Activated naive CD4-positive, alpha-beta T cell treated with anti-CD3 and anti-CD28 coated beads, Interleukin-2, amount 10 ng/mL, durations not matched to agents 7 days and 5 days (primary cell): ENCODE results near the gene LRRC73.
"Not testable (repeated sequence)": the region's sequence is repeated elsewhere in the genome, so short reads cannot be mapped to it uniquely, and the experiment has no call there.

Experiments
- CTCF ChIA-PET: fragments of 350-600 bp; sonication (Branson Sonifier 250); formaldehyde crosslinking; loops from one replicate; lab custom pipeline; 2021; ENCODE audit warnings: antibody characterized with exemption; lab: Charles Lee
- DNase-seq: peaks from one replicate; pipeline ENCODE4 v3.0.0-alpha.2; 2020
- H3K27ac Mint-ChIP-seq: one replicate; pipeline ENCODE4 v1.8.0; 2021; ENCODE audit warnings: mild to moderate bottlenecking, moderate library complexity, mixed read lengths
- H3K27me3 Mint-ChIP-seq: one replicate; pipeline ENCODE4 v1.8.0; 2021; ENCODE audit warnings: mild to moderate bottlenecking, mixed read lengths
- H3K36me3 Mint-ChIP-seq: one replicate; pipeline ENCODE4 v1.8.0; 2021; ENCODE audit warnings: mixed read lengths
- H3K4me1 Mint-ChIP-seq: one replicate; pipeline ENCODE4 v1.8.0; 2021; ENCODE audit warnings: mixed read lengths
- H3K4me3 Mint-ChIP-seq: one replicate; pipeline ENCODE4 v1.8.0; 2021; ENCODE audit warnings: mild to moderate bottlenecking, moderate library complexity, mixed read lengths
- H3K9me3 Mint-ChIP-seq: one replicate; pipeline ENCODE4 v1.8.0; 2021; ENCODE audit warnings: mixed read lengths

Gene LRRC73, protein sequence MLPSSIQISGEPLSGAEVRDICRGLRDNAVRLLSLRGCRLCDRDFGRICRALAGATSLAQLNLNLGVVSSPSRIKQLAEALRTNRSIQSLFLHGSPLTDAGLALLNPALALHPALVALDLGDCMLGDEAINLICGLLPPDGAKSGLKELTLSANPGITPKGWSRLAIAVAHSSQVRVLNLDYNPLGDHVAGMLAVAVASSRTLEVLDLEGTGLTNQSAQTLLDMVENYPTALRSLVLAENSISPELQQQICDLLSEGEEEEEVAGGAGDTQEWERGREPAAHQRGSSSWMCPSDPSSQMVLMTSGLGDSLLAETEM

DNA sequence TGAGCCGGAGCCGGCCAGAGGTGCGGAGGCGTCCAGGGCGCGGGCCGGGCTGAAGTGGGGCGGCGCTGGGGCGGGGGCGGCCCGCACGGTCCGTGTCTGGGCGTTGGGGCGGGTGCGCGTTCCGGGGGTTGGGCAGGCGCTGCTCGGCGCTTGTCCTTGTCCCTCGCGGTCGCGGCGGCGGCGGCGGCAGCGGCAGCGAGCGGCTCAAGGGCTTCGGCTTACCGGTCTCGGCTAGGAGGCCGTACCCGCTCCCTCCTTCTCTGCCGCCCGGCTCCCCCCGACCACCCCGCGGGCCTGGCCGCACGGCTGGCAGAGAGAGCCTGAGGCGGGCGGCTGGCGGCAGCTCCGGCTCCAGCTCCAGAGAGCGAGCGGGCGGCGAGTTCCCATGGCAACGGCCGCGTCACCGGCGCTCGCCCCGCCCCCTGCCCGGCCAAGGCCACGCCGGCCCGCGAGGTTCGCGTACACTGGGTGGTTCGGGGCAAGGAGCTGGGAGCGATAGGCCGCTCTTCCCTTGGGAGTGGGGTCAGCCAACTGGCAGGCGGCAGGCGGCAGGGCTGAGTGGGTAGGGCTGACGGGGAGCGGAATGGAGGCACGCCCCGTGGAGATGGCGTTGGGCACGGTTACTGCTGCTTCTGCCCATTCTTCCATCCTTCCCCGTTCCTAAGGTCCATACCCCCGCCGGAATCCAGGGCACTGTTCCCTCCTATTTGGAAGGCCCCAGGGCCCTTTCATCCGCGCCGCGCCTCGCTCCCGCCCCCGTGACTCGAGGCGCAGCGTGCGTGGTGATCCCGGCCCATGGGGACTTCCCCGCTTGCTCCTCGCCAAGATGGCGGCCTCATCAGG lies at the start of gene LRRC73:
LRRC73 (minus strand) TSS at position 363 of the 843 bp plus-strand sequence. CDS start 561 bp downstream, outside the sequence.
- Mint-ChIP-seq H3K9me3 (no peaks in the 10 kb centered on the region), H3K4me3 (peak within 1 kb of the TSS; percentile 73), H3K27me3 (peaks cover 34% of the 10 kb centered on the region), H3K4me1 (peaks cover 28% of the 10 kb centered on the region), H3K27ac (peak within 1 kb of the TSS; percentile 3), H3K36me3 (peaks cover 34% of the 10 kb centered on the region)
- peak; percentile 84 for DNase-seq
- CTCF ChIA-PET: interaction anchor here (0.6 to 0.9 kb wide), 3 partner anchors 182 to 248 kb away, joined by 3 read pairs; no protein-coding TSS in a partner anchor

DNA sequence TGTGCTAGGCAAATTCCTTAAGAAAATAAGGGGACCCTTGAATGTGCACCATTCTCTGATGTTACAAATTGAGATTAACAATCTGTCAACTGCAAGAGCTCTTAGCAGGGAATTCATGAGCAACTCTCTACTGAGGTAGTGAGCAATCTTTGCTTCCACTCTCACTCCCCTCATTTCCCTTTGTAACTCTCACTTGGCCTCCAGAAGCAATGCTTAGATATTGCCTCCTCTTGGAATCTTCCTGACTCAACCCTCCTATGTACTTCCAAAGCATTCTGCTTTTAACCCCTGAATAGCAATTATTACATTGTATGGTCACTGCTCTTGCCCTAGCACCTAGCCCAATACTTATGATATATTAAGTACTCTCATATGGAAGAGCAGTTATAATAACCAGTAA lies 49.2 kb upstream of the LRRC73 start:
- H3K36me3 Mint-ChIP-seq: peaks cover 57% of the 10 kb centered on the region
- CTCF ChIA-PET: no interaction called here
- no peak overlapping the region for H3K27ac Mint-ChIP-seq

DNA sequence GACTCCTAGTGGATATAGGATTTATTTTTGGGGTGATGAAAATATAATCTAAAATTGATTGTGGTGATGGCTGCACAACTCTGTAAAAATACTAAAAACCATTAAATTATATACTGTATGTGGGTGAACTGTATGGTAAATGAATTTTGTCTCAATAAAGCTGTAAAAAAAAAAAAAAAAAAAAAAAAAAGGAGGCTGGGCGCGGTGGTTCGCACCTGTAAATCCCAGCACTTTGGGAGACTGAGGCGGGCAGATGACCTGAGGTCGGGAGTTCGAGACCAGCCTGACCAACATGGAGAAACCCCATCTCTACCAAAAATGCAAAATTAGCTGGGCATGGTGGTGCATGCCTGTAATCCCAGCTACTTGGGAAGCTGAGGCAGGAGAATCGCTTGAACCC lies 47.5 kb upstream of the LRRC73 start:
- H3K4me1 Mint-ChIP-seq, H3K9me3 Mint-ChIP-seq, H3K27me3 Mint-ChIP-seq, H3K4me3 Mint-ChIP-seq, DNase-seq, CTCF ChIA-PET, H3K27ac Mint-ChIP-seq: not testable (repeated sequence)
- peaks cover 61% of the 10 kb centered on the region for H3K36me3 Mint-ChIP-seq

More for the DNA sequence above, 49.2 kb upstream of the LRRC73 start:
- Mint-ChIP-seq H3K9me3 (no peaks in the 10 kb centered on the region), H3K4me1 (no peaks in the 10 kb centered on the region), H3K27me3 (no peaks in the 10 kb centered on the region), H3K4me3 (no peak overlapping the region)
- DNase-seq: no peak

DNA sequence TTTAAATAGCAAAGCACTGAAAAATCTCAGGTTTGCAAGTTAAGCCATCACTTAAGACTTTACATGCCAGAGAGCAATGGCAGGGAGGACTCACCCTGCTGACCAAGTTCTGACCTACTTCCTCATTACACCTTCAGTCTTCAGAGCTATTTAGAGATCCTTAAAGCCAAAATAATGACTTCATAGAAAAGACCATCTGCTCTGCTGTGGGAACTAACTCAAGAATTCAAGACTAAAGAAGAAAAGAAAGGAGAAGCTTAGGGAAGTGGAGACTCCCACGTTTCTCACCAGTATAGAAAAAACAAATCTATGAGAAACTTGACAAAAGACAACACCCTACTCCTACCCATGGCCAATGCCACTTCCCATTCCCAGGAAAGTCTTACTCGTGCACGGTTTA lies 37.1 kb upstream of the LRRC73 start:
- no peak for DNase-seq
- H3K27me3 Mint-ChIP-seq: no peaks in the 10 kb centered on the region

DNA sequence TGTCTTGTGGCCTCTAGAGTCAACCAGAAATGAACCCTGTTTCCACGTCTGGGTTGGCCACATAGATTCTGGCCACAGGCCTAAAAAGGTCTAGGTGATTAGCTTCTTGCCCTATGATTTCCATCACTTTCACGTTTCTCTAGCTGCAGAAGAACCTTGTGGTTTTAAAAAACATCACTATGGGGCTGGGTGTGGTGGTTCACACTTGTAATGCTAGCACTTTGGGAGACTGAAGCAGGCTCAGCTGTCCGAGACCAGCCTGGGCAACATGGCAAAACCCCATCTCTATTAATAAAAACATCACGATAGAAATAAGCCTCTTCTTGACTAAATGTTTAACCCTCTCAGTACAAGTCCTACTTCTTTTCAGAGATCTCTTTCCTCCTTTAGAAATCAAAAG lies 34.3 kb upstream of the LRRC73 start:
- H3K4me3 Mint-ChIP-seq: no peak overlapping the region
- no peak overlapping the region for H3K27ac Mint-ChIP-seq
- H3K4me1 Mint-ChIP-seq: no peaks in the 10 kb centered on the region
- CTCF ChIA-PET: interaction anchor here (2.2 kb wide), 1 partner anchor 11 kb away, joined by 6 read pairs; no protein-coding TSS in a partner anchor
- DNase-seq: no peak
- H3K9me3 Mint-ChIP-seq: no peaks in the 10 kb centered on the region
- H3K36me3 Mint-ChIP-seq: peaks cover 50% of the 10 kb centered on the region
- H3K27me3 Mint-ChIP-seq: no peaks in the 10 kb centered on the region

More for the DNA sequence above, 37.1 kb upstream of the LRRC73 start:
- no peaks in the 10 kb centered on the region for H3K4me1 Mint-ChIP-seq
- no peak overlapping the region for H3K4me3 Mint-ChIP-seq
- no peak overlapping the region for H3K27ac Mint-ChIP-seq
- CTCF ChIA-PET: interaction anchor here (0.9 to 1.1 kb wide), 2 partner anchors 39 to 67 kb away, joined by 3 read pairs; no protein-coding TSS in a partner anchor
- peaks cover 51% of the 10 kb centered on the region for H3K36me3 Mint-ChIP-seq
- H3K9me3 Mint-ChIP-seq: no peaks in the 10 kb centered on the region

DNA sequence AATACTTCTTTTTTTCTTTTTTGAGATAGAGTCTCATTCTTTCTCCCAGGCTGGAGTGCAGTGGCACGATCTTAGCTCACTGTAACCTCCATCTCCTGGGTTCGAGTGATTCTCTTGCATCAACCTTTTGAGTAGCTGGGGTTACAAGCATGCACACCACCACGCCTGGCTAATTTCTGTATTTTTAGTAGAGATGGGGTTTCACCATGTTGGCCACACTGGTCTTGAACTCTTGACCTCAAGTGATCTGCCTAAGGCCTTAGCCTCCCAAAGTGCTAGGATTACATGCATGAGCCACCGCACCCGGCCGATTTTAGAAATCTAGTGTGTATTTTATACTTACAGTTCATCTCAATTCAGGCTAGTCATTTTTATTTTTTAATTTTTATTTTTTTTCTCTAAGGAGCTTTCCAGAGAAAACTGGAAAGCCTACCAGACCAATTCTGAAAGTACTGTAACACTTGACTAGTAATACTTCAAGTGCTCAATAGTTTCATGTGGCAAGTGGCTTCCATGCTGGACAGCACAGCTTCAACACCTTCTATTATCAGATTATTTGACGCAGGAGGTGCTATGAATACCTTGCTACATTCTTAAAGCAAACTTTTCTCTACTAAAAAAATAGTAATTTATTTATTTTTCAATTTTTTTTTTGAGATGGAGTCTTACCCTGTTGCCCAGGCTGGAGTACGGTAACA lies 31.8 kb upstream of the LRRC73 start:
- Mint-ChIP-seq H3K27me3 (no peaks in the 10 kb centered on the region), H3K27ac (no peak overlapping the region), H3K9me3 (no peaks in the 10 kb centered on the region), H3K4me1 (no peaks in the 10 kb centered on the region), H3K4me3 (no peak overlapping the region), H3K36me3 (peaks cover 47% of the 10 kb centered on the region)
- CTCF ChIA-PET: interaction anchor here (0.6 kb wide), 1 partner anchor 63 kb away, joined by 3 read pairs; no protein-coding TSS in a partner anchor
- no peak for DNase-seq

DNA sequence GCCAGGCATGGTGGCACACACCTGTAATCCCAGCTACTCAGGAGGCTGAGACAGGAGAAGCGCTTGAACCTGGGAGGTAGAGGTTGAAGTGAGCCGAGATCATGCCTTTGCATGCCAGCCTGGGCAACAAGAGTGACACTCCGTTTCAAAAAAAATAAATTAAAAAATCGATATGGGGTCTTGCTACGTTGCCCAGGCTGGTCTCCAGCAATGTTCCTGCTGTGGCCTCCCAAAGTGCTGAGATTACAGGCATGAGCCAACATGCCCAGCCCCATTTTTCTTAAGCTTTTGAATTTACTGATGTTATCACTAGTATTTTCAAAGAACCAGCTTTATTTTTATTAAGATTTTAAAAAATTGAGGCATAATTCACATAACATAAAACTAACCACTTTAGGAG lies 30.4 kb upstream of the LRRC73 start:
- CTCF ChIA-PET: no interaction called here
- H3K4me1 Mint-ChIP-seq: no peaks in the 10 kb centered on the region
- no peaks in the 10 kb centered on the region for H3K9me3 Mint-ChIP-seq
- no peak for DNase-seq
- H3K27me3 Mint-ChIP-seq: no peaks in the 10 kb centered on the region
- H3K27ac Mint-ChIP-seq: no peak overlapping the region
- peaks cover 40% of the 10 kb centered on the region for H3K36me3 Mint-ChIP-seq
- H3K4me3 Mint-ChIP-seq: no peak overlapping the region

DNA sequence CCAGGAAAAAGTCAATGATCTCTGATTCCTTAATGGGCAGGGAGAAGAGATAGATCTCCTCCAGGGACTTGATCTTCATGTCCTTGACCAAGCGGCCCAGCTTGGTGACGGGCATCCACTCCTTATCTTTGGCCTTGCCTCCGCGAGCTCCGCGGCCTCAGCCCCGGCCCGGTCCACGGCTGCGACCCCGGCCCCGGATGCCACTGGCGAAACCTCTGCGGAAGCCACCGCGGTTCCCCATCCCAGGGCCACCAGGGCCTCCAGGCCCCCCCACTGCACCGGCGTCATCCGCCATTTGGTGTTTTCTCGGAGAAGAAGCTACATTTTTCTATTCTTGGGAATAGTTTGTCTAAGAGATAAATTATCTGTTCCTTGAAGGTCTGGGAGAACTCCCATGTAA lies 29.3 kb upstream of the LRRC73 start:
- DNase-seq, H3K4me1 Mint-ChIP-seq, CTCF ChIA-PET, H3K27me3 Mint-ChIP-seq, H3K27ac Mint-ChIP-seq, H3K9me3 Mint-ChIP-seq, H3K4me3 Mint-ChIP-seq: not testable (repeated sequence)
- H3K36me3 Mint-ChIP-seq: peaks cover 36% of the 10 kb centered on the region

DNA sequence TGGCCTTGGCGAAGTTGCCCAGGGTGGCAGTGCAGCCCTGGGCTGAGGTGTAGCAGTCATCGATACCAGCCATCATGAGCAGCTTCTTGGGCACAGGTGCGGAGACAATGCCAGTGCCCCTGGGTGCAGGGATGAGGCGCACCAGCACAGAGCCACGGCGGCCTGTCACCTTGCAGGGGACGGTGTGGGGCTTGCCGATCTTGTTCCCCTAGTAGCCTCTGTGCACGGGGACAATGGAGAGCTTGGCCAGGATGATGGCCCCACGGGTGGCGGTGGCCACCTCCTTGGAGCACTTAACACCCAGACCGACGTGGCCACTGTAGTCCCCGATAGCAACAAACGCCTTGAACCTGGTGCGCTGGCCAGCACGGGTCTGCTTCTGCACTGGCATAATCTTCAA lies 28.8 kb upstream of the LRRC73 start:
- H3K27me3 Mint-ChIP-seq, H3K27ac Mint-ChIP-seq, DNase-seq, H3K9me3 Mint-ChIP-seq, H3K4me3 Mint-ChIP-seq, CTCF ChIA-PET, H3K4me1 Mint-ChIP-seq: not testable (repeated sequence)
- peaks cover 34% of the 10 kb centered on the region for H3K36me3 Mint-ChIP-seq

DNA sequence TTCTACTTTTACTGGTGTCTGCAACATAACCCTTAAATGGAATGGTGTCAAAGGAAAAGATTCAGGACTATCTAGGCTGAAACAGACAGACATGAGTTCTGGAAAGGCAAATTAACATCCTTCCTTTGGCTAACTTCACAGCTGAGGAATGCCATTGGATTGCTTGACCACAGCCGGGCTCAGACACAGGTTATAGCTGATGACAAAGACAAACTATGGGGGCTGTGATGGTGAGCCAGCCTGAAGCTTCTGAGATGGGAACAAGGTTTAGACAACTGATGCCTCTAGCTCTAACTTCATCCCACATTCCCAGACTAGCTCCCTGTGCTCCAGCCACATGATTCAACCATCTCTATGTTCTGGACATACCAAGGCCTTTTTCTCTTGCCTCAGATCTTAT lies 22.1 kb upstream of the LRRC73 start:
- Mint-ChIP-seq H3K4me3 (no peak overlapping the region), H3K27ac (no peak overlapping the region), H3K9me3 (no peaks in the 10 kb centered on the region), H3K36me3 (peaks cover 40% of the 10 kb centered on the region), H3K27me3 (no peaks in the 10 kb centered on the region), H3K4me1 (no peaks in the 10 kb centered on the region)
- CTCF ChIA-PET: no interaction called here
- DNase-seq: no peak

DNA sequence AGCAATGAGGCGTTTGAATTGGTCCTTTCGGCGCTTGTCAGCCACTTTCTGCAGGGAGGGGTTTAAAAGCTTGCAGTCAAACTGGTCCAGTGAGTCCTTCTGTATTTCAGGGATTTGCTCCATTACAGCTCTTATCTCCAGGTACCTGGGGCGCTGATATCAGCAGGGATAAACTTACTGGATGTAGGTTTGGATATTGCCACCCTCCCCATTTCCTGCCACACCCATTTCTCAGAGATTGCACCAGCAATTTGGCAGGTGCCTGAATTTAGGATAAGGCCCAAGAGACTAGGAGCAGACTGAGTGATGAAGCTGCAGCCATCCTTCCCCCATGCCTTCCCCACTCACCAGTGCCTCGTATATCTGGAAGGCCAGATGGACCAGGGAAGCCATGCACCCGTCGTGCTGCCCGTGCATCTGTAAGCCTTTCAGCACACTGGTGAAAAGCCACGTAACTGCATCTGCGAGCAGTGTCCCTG lies 14.4 kb upstream of the LRRC73 start:
- H3K27me3 Mint-ChIP-seq: no peaks in the 10 kb centered on the region
- CTCF ChIA-PET: no interaction called here
- peaks cover 9% of the 10 kb centered on the region for H3K4me1 Mint-ChIP-seq
- DNase-seq: no peak
- no peak overlapping the region for H3K4me3 Mint-ChIP-seq
- peak overlapping the region; percentile 8 for H3K27ac Mint-ChIP-seq
- no peaks in the 10 kb centered on the region for H3K9me3 Mint-ChIP-seq
- H3K36me3 Mint-ChIP-seq: peaks cover 63% of the 10 kb centered on the region

DNA sequence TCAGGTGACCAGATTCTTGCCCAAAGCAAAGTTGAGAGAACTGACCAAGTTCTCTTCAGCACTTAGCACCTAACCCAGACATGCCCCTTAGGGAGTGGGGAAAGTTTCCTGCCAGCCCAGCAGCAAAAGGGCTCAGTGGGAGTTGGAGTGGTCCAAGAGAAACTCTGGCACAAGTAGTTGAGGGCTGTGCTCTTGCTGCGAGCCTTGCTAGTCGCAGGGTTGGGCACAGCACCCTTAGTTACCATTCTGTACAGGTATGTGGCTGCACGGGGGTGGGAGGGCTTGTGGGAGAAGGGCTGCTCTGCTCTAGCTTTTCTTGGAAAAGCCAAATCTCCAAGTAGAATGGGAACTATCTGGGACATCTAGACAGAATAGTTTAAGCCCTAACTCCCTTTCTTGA lies 13.1 kb upstream of the LRRC73 start:
- peak overlapping the region; percentile 19 for H3K27ac Mint-ChIP-seq
- H3K4me1 Mint-ChIP-seq: peaks cover 9% of the 10 kb centered on the region
- peaks cover 60% of the 10 kb centered on the region for H3K36me3 Mint-ChIP-seq

DNA sequence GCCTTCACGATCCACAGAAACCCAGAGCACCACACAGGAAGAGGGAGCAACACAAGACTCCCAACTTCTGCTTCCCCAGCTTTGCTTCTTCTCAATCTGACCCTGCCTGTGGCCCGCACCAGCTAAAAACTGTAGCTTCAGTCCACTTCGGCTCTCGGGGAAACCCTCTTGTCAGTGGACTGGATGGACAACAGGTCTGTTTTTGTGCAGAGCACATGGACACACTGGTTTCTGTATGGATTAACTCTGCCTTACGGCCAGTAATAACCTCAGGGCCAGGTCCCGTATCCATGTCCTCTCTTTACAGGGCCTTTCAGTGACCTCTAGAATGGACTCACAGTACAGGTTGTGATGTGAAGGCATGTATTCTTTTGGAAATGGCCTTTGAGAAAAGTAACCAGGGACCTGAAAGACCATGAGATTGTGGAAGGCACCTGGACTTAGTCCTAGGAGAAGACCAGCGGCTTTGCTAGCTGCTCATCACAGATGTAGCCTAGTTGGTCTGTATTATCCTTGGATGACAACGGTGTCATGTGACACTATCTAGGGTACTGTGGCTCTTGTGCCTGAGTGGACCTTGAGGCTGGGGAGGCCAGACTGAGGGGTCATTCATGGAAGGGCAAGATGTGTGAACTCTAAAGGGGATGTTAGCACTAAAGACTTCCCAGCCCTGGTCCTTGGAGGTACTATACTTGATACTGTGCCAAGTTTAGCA lies 12.6 kb upstream of the LRRC73 start:
- peak; percentile 1 for DNase-seq
- Mint-ChIP-seq H3K4me1 (peaks cover 9% of the 10 kb centered on the region), H3K36me3 (peaks cover 56% of the 10 kb centered on the region), H3K4me3 (no peak overlapping the region), H3K27me3 (no peaks in the 10 kb centered on the region), H3K27ac (no peak overlapping the region), H3K9me3 (no peaks in the 10 kb centered on the region)
- CTCF ChIA-PET: no interaction called here

More for the DNA sequence above, 13.1 kb upstream of the LRRC73 start:
- no peaks in the 10 kb centered on the region for H3K27me3 Mint-ChIP-seq
- CTCF ChIA-PET: no interaction called here
- no peaks in the 10 kb centered on the region for H3K9me3 Mint-ChIP-seq
- DNase-seq: peak; percentile 11
- no peak overlapping the region for H3K4me3 Mint-ChIP-seq
